Muscle of leg (tissue), 11 donors: ENCODE measurements around the gene RNU5B-1. TPM values are rescaled to one million over a fixed set of nuclear protein-coding genes. Genes with fewer than 3 reads are reported as not detected.
"Not testable (repeated sequence)": the region's sequence is repeated elsewhere in the genome, so short reads cannot be mapped to it uniquely, and the experiment has no call there.

Source experiments
- DNase-seq: peaks from one replicate; pipeline ENCODE4 v3.0.0; 2013
- H3K27ac ChIP-seq: one replicate; pipeline ENCODE4 v1.5.1; 2013; ENCODE audit warnings: mild to moderate bottlenecking, low read length, control low read depth
- H3K27me3 ChIP-seq: one replicate; pipeline ENCODE4 v1.6.1; 2013; ENCODE audit warnings: low read length; ENCODE audit not compliant: control insufficient read depth, insufficient read depth
- H3K36me3 ChIP-seq: one replicate; pipeline ENCODE4 v1.6.1; 2013; ENCODE audit warnings: low read length; ENCODE audit not compliant: control insufficient read depth, insufficient read depth
- H3K4me1 ChIP-seq: one replicate; pipeline ENCODE4 v1.6.1; 2013; ENCODE audit warnings: low read length; ENCODE audit not compliant: control insufficient read depth, insufficient read depth
- H3K4me3 ChIP-seq: one replicate; pipeline ENCODE4 v1.5.1; 2013; ENCODE audit warnings: low read length, control low read depth
- H3K9me3 ChIP-seq: replicated peaks from 2 replicates; pipeline ENCODE4 v1.6.1; 2013; ENCODE audit warnings: low read depth, low read length; ENCODE audit not compliant: control insufficient read depth
- WGBS: methylation state at CpG from one replicate; pipeline ENCODE4 v1.1.5; 2013; ENCODE audit warnings: missing lambda C conversion rate; ENCODE audit not compliant: insufficient coverage; 5-methylcytosine and 5-hydroxymethylcytosine counted together
- polyA plus RNA-seq, 8 donors: library from polyadenylated mRNA; unstranded; fragments of 120-200 nt; gene quantifications; one replicate each; pipeline versions ENCODE4 v1.2.1 to v1.2.3, GENCODE V29; 2013; ENCODE audit warnings: inconsistent platforms in 1 of 8, low replicate concordance in 1 of 8; ENCODE audit not compliant: insufficient read length in 8 of 8, insufficient read depth in 1 of 8
- total RNA-seq: library from RNA; stranded (reverse); fragments of 120-200 nt; gene quantifications from one replicate; pipeline ENCODE4 v1.2.4, GENCODE V29; 2013

RNU5B-1 gene
- total and polyA plus RNA-seq, 9 donors = 283 TPM; not detected in 8

DNA sequence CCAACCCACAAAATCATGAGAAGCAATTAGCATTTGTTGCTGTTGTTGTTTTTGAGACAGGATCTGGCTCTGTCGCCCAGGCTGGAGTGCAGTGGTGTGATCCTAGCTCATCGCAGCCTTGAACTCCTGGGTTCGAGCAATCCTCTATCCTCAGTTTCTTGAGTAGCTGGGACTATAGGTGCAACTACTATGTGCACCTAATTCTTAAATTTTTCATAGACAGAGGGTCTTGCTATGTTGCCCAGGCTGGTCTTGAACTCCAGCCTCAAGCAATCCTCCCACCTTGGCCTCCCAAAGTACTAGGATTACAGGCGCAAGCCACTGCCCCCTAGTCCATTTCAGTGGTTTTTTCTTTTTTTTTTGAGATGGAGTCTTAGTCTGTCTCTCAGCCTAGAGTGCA lies 36.1 kb upstream of the RNU5B-1 start:
- H3K9me3 ChIP-seq = no peaks in the 10 kb centered on the region
- H3K4me1 ChIP-seq = peaks cover 4% of the 10 kb centered on the region
- 90% methylated on average over 2 of the region's 4 CpGs for WGBS
- DNase-seq = no peak
- no peaks in the 10 kb centered on the region for H3K27me3 ChIP-seq
- peaks cover 37% of the 10 kb centered on the region for H3K36me3 ChIP-seq
- H3K4me3 ChIP-seq = no peak overlapping the region
- no peak overlapping the region for H3K27ac ChIP-seq

DNA sequence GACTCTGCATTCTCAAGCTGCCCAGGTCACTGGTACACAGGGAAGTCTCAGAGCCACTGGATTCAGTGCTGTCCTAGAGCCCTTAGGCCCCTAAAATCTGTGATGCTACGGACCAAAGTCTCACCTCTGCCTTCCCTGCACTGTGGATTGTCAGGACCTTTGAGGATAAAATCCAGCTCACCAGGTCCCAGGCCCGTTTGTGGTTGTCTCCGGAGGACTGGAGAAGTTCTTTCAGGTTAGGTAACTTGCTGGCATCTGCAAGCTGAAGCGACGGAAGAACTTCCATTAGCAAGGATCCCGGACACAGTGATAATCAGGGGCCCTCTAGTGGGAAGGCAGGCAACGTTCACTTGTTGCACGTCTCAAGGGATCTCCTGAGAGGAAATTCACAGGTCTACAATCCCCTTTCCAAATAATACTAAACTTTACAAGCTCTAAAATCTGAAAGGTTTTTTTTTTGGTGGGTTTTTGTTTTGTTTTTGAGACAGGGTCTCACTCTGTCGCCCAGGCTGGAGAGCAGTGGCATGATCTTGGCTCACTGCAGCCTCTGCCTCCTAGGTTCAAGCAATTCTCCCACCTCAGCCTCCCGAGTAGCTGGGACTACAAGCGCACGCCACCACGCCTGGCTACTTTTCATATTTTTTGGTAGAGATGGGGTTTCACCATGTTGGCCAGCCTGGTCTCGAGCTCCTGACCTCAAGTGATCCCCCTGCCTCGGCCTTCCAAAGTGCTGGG lies 33.5 kb upstream of the RNU5B-1 start:
- 43% methylated on average over 10 of the region's 15 CpGs for WGBS
- H3K4me1 ChIP-seq, H3K27me3 ChIP-seq, H3K4me3 ChIP-seq, H3K9me3 ChIP-seq: not testable (repeated sequence)
- peak overlapping the region; percentile 25 for H3K27ac ChIP-seq
- H3K36me3 ChIP-seq = peaks cover 25% of the 10 kb centered on the region
- peak; percentile 94 for DNase-seq

DNA sequence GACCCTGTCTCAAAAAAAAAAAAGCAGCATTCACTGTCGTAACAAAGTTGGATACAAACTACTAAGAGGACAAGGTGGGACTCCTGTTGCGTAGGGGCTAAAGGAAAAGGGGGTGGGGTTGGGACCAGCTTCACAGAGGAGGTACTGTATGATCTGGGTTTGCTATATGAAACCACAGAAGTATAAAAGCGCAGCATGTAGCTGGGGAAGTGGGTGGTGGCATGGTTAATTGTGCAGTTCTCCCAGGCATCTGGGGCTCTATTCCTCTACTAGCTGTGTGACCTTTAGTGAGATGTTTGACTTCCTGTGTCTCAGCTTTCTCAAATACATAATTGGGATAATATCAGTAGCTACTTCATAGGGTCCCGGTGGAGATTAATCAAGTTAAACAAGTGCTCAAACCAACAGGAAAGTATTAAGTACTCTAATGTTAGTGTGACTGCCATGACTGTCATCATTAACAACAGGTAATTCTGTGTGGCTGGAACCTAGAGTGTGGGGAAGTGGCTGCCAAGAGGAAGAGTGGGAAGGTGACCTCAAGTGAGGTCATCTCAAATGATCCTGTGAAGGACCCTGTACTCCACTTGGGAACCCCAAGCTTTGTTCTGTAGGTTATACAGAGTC lies 29.3 kb upstream of the RNU5B-1 start:
- Histone ChIP-seq H3K27me3 (no peaks in the 10 kb centered on the region), H3K36me3 (peaks cover 20% of the 10 kb centered on the region), H3K9me3 (no peaks in the 10 kb centered on the region), H3K4me1 (peaks cover 4% of the 10 kb centered on the region), H3K4me3 (no peak overlapping the region), H3K27ac (no peak overlapping the region)
- DNase-seq = no peak
- WGBS = 92% methylated on average over 3 of the region's 4 CpGs

DNA sequence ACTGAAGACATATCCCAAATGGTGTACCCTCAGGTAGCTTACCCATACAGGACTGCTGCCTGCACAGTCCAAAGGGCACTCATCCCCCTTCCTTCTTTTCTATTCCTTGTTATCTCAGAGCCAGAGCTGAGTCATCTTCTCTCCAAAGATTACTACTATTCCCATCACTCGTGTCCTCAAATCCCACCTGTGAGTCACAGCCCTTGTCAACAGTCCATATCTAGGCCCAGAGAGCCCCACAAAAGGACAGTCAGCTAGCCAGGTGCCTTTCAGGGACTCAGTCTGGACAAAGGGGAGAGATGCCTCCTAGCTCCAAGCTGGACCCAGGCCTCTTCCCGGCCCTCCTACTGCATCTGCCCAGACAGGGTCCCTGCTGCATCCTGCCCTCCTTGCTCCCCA lies 28.8 kb upstream of the RNU5B-1 start:
- Histone ChIP-seq H3K4me1 (peaks cover 2% of the 10 kb centered on the region), H3K9me3 (no peaks in the 10 kb centered on the region), H3K36me3 (peaks cover 15% of the 10 kb centered on the region), H3K4me3 (no peak overlapping the region), H3K27ac (no peak overlapping the region), H3K27me3 (no peaks in the 10 kb centered on the region)
- WGBS = 80% methylated on average over 1 of the region's 2 CpGs
- DNase-seq = no peak

DNA sequence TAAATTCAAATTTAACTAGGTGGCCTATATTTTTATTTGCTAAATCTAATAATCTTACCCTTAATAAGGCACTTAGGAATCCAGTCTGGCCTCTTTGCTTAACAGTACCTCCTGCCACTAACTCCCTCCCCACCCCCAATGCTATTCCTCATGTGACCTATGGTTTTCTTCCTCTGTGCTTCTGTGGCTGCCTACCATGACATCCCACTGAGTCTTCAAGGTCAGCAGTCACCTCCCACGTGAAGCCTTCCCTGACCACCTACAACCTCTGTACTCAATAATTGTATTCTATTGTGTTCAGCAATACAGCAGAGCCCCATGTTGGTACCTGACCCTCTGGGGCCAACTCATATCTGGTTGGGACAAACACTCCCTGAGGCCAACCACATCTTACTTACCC lies 27.5 kb upstream of the RNU5B-1 start:
- peaks cover 14% of the 10 kb centered on the region for H3K36me3 ChIP-seq
- WGBS = 63% methylated on average over 1 of the region's 1 CpG
- H3K4me3 ChIP-seq = no peak overlapping the region
- no peak overlapping the region for H3K27ac ChIP-seq
- H3K4me1 ChIP-seq = no peaks in the 10 kb centered on the region
- no peaks in the 10 kb centered on the region for H3K9me3 ChIP-seq
- no peaks in the 10 kb centered on the region for H3K27me3 ChIP-seq
- DNase-seq = no peak

DNA sequence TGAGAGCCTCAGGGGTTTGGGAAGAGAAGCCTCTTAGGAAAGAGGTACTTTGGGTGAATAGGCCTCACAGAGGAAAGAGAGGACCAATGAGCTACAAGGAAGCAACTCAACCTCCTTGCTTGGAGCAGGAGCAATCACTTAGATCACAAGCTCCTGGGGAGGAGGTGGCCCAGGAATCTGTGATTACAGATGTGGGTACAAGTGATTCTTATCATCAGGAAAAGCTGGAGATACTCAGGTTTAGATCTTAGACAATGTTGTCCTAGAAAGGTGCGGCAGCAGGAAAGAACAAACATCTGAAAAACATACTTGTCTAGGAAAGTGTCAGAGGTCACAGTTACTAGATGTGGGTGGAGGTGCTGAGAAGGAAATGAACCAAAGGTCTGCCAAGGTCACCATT lies 26.0 kb upstream of the RNU5B-1 start:
- no peak for DNase-seq
- Histone ChIP-seq H3K9me3 (no peaks in the 10 kb centered on the region), H3K4me1 (no peaks in the 10 kb centered on the region), H3K27me3 (no peaks in the 10 kb centered on the region), H3K4me3 (no peak overlapping the region), H3K36me3 (peaks cover 21% of the 10 kb centered on the region), H3K27ac (no peak overlapping the region)
- WGBS = 100% methylated on average over 1 of the region's 1 CpG

DNA sequence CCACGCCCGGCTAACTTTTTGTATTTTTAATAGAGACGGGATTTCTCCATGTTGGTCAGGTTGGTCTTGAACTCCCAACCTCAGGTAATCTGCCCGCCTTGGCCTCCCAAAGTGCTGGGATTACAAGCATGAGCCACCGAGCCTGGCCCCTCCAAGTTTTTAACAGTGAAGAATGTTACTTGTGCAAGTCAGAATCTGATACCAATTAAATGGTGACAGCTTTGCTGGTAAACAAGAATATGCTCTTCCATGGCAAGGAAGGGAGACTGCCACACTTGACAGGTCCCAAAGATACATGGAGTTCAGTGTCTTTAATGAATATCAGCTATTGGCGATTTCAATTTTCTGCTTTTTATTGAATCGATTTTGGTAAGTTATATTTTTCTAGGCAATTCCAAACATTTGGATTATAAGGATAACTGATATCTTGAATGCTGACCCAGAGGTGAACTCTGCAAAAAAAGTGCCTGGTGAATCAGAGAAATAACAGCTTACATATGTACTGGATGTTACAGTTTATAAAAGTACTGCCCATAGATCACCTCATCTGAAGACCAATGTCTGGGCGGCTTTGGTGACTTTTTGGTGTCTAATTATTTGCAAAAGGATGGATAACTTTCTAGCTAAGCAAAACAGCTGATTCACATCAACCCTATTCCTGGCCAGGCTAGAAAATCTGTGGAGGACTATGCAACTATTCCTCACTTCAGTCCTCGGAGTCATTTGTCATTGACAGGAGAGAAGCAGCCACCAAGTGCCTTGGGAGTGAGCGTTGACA lies 19.0 kb upstream of the RNU5B-1 start:
- H3K4me1 ChIP-seq = peaks cover 18% of the 10 kb centered on the region
- H3K27me3 ChIP-seq = no peaks in the 10 kb centered on the region
- H3K36me3 ChIP-seq = peaks cover 13% of the 10 kb centered on the region
- H3K9me3 ChIP-seq = no peaks in the 10 kb centered on the region
- DNase-seq = no peak
- WGBS = 93% methylated on average over 4 of the region's 10 CpGs
- peak overlapping the region; percentile 72 for H3K4me3 ChIP-seq
- H3K27ac ChIP-seq = peak overlapping the region; percentile 93

DNA sequence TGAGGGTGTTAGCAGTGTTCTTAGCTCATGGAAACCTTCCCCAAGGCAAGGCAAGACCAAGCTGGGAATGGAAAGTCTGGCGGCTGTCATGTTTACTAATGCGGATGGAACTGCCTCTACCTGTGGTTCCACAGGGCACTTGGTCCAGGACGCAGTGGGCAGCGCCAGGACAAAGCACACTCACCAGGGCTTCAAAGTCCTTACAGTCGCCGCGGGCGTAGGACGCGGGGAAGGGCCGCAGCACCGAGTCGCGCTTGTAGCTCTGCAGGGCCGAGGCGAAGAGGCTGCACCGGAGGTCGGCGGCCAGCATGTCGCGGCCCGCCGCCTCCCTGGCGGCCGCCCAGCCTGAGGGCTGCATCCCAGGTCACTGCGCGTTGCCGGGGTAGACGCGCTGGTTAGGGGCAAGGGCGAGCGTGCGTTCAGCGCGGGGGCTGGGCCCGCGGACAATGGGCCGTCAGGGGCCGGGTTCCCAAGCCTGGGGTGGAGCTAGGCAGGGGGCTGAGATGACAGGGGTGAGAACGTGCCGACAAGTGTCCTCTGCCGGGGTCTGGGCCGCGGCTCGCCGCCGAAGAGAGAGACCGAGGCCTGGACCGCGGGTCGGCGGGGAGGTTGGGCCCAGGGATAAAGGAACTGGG lies 18.3 kb upstream of the RNU5B-1 start:
- H3K4me1 ChIP-seq = peaks cover 18% of the 10 kb centered on the region
- DNase-seq = peak; percentile 60
- no peaks in the 10 kb centered on the region for H3K9me3 ChIP-seq
- no peaks in the 10 kb centered on the region for H3K27me3 ChIP-seq
- H3K27ac ChIP-seq = peak overlapping the region; percentile 93
- H3K36me3 ChIP-seq = peaks cover 13% of the 10 kb centered on the region
- H3K4me3 ChIP-seq = peak overlapping the region; percentile 72
- WGBS = under 1% methylated on average over 51 of the region's 52 CpGs

DNA sequence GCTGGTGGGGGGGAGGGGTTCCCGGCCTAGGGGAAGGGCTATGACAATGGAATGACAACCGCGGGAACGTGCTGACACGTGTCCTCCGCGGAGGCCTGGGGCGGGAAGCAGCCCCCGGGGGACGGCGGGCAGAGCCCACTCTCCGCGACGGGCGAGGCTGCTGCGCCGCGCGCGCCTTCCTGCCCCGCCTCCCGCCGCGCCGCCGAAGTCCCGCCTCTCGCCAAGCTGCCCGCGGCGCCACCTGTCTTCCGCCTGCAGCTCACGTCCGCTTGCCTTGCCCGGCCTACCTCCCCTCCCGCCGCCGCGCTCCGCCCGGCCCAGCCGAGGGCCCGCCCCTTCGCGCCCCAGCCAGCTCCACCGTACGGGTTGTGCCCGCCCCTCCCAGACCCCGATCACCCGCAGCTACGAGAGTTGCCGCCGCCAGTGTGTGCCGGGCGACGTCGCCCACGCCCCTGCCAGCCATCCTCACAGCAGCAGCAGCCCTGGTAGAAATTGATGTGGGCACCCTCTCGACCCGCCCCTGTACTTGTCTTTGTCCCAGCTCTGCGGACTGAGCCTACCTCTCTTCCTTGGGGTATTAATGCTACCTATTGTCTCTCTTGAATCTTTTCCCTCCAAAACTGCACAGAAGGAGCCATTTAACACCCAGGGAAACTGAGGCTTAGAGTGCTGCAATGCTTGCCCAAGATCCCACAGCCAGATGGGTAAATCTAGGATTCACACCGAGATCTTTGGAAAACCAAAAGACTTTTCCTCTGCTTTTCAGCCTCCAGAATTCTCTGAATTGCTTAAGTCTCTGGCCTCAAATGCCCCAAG lies 17.6 kb upstream of the RNU5B-1 start, which contains the start of gene PARP16:
Gene PARP16 (minus strand): TSS at position 180 of the 816 bp plus-strand sequence. CDS start 457 bp downstream, outside the sequence.
- H3K4me1 ChIP-seq = peaks cover 18% of the 10 kb centered on the region
- peak within 1 kb of the TSS; percentile 93 for H3K27ac ChIP-seq
- 3% methylated on average over 61 of the region's 62 CpGs for WGBS
- peak within 1 kb of the TSS; percentile 72 for H3K4me3 ChIP-seq
- no peaks in the 10 kb centered on the region for H3K27me3 ChIP-seq
- H3K9me3 ChIP-seq = no peaks in the 10 kb centered on the region
- DNase-seq = peak; percentile 94
- H3K36me3 ChIP-seq = peaks cover 13% of the 10 kb centered on the region
